ENCODE measurements around the gene FUBP3.
"Not testable (repeated sequence)": the region's sequence is repeated elsewhere in the genome, so short reads cannot be mapped to it uniquely, and the experiment has no call there.

Gene FUBP3

DNA sequence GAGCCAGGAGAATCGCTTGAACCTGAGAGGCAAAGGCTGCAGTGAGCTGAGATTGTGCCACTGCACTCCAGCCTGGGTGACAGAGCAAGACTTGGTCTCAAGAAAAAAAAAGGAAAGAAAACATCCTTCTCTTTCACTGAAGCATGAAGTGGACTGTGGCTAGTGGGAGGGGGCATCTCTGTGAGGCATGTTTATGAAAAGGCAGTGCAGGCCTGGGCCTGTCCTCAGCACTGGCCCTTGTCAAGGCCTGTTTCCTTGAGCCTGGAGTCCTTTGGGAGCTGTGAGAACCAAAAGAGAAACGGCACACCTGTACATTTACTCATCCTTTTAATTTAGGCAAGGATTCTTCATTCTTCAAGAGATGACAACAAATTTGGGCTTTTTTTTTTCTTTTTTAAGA lies 18.3 kb upstream of the FUBP3 start:
- H3K27me3 ChIP-seq (ENCODE audit: insufficient read depth, low read length) = no peaks in the 10 kb centered on the region
- 87% methylated on average over 2 of the region's 2 CpGs for WGBS
- H3K4me3 ChIP-seq (ENCODE audit: low read length) = no peak overlapping the region
- H3K4me1 ChIP-seq (ENCODE audit: insufficient read depth, low read length) = no peaks in the 10 kb centered on the region
- no peak overlapping the region for H3K27ac ChIP-seq (ENCODE audit: low read depth, low read length)
- no peak overlapping the region for H3K9ac ChIP-seq (ENCODE audit: low read depth, low read length)
- H3K36me3 ChIP-seq (ENCODE audit: insufficient read depth, low read length) = no peaks in the 10 kb centered on the region
- no peaks in the 10 kb centered on the region for H3K9me3 ChIP-seq (ENCODE audit: insufficient read depth, low read depth, low read length)

DNA sequence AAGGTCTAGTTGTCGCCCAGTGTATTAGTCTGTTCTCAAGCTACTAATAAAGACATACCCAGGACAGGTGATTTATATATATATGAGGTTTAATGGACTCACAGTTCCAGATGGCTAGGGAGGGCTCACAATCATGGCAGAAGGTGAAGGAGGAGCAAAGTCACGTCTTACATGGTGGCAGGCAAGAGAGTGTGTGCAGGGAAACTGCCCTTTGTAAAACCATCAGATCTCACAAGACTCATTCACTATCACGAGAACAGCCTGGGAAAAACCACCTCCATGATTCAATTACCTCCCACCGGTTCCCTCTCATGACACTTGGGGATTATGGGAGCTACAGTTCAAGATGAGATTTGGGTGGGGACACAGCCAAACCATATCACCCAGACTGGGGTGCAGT lies 16.9 kb upstream of the FUBP3 start:
- not testable (repeated sequence) for H3K27me3 ChIP-seq (ENCODE audit: insufficient read depth, low read length); H3K9me3 ChIP-seq (ENCODE audit: insufficient read depth, low read depth, low read length); H3K4me1 ChIP-seq (ENCODE audit: insufficient read depth, low read length); H3K36me3 ChIP-seq (ENCODE audit: insufficient read depth, low read length); H3K27ac ChIP-seq (ENCODE audit: low read depth, low read length); H3K4me3 ChIP-seq (ENCODE audit: low read length); H3K9ac ChIP-seq (ENCODE audit: low read depth, low read length)
- WGBS = 93% methylated on average over 3 of the region's 4 CpGs

DNA sequence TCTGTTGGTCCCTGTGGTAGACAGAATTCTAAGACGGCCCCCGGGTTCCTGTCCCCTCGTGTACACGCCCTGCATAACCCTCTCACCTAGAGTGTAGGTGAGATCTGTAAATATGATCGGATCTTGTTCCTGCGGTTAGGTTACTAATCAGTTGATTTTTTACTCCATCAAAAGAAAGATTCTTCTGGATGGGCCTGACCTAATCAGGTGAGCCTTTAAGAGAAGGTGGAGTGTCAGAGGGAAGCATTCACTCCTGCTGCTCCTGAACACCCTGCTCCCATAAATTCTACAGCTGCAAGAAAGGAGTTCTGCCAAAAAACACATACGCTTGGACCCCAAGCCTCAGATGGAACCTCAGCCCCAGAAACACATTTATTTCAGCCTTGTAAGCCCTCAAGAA lies 15.6 kb upstream of the FUBP3 start:
- no peaks in the 10 kb centered on the region for H3K27me3 ChIP-seq (ENCODE audit: insufficient read depth, low read length)
- H3K4me3 ChIP-seq (ENCODE audit: low read length) = no peak overlapping the region
- H3K9me3 ChIP-seq (ENCODE audit: insufficient read depth, low read depth, low read length) = no peaks in the 10 kb centered on the region
- H3K9ac ChIP-seq (ENCODE audit: low read depth, low read length) = no peak overlapping the region
- H3K36me3 ChIP-seq (ENCODE audit: insufficient read depth, low read length) = no peaks in the 10 kb centered on the region
- H3K4me1 ChIP-seq (ENCODE audit: insufficient read depth, low read length) = no peaks in the 10 kb centered on the region
- 98% methylated on average over 7 of the region's 7 CpGs for WGBS
- H3K27ac ChIP-seq (ENCODE audit: low read depth, low read length) = no peak overlapping the region

DNA sequence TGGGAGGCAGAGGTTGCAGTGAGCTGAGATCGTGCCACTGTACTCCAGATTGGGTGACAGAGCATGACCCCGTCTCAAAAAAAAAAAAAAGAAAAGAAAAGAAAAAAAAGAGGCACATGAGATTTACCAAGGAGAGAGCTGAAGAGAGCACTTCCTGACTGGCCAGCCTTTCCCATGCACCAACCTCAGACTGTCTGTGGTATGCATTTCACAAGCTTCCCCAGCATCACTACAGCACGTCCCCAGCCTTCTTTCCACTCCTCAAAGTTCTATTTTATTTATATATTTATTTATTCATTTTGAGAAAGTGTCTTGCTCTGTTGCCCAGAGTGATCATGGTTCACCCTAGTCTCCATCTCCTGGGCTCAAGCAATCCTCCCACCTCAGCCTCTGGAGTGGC lies 13.6 kb upstream of the FUBP3 start:
- no peaks in the 10 kb centered on the region for H3K36me3 ChIP-seq (ENCODE audit: insufficient read depth, low read length)
- H3K9ac ChIP-seq (ENCODE audit: low read depth, low read length) = no peak overlapping the region
- H3K27ac ChIP-seq (ENCODE audit: low read depth, low read length) = no peak overlapping the region
- 100% methylated on average over 3 of the region's 3 CpGs for WGBS
- H3K4me3 ChIP-seq (ENCODE audit: low read length) = no peak overlapping the region
- H3K9me3 ChIP-seq (ENCODE audit: insufficient read depth, low read depth, low read length) = no peaks in the 10 kb centered on the region
- H3K4me1 ChIP-seq (ENCODE audit: insufficient read depth, low read length) = no peaks in the 10 kb centered on the region
- H3K27me3 ChIP-seq (ENCODE audit: insufficient read depth, low read length) = no peaks in the 10 kb centered on the region

DNA sequence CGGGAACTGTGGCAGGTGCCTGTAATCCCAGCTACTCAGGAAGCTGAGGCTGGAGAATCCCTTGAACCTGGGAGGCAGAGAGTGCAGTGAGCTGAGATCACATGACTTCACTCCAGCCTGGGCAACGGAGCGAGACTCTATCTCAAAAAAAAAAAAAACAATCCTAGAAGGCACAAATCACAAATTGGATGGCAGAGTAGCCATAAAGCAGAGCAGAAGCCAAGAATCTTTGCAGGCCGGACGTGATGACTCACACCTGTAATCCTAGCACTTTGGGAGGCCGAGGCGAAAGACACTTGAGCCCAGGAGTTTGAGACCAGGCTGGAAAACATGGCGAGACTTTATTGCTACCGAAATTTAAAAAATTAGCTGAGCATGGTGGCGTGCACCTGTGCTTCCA lies 9.2 kb upstream of the FUBP3 start:
- no peaks in the 10 kb centered on the region for H3K9me3 ChIP-seq (ENCODE audit: insufficient read depth, low read depth, low read length)
- H3K36me3 ChIP-seq (ENCODE audit: insufficient read depth, low read length) = no peaks in the 10 kb centered on the region
- H3K27ac ChIP-seq (ENCODE audit: low read depth, low read length) = no peak overlapping the region
- no peak overlapping the region for H3K4me3 ChIP-seq (ENCODE audit: low read length)
- WGBS = 87% methylated on average over 10 of the region's 10 CpGs
- H3K4me1 ChIP-seq (ENCODE audit: insufficient read depth, low read length) = no peaks in the 10 kb centered on the region
- 0 out of 2 replicates have a peak, but pooled peaks cover 1% of the 10 kb centered on the region for H3K27me3 ChIP-seq (ENCODE audit: insufficient read depth, low read length)
- H3K9ac ChIP-seq (ENCODE audit: low read depth, low read length) = no peak overlapping the region

DNA sequence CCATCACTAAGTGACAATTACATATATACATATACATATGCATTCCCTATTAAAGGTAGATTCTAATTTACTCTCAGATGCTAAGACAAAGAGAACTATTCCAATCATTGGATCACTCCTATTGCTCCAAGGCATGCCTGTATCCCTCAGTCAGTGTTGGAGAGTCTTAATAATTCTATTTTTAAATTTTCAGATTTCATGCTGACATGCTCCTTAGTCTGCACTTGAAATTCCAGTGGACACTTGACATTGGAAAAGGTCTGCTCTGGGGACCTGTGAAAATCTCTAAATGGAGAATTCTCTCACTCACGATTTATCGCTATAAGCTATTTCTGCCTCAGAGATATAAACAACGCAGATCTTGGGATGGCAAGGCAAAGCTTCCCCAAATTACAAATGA lies 3.9 kb upstream of the FUBP3 start:
- Histone ChIP-seq H3K27ac (ENCODE audit: low read depth, low read length) (no peak overlapping the region), H3K36me3 (ENCODE audit: insufficient read depth, low read length) (no peaks in the 10 kb centered on the region), H3K9me3 (ENCODE audit: insufficient read depth, low read depth, low read length) (no peaks in the 10 kb centered on the region), H3K9ac (ENCODE audit: low read depth, low read length) (no peak overlapping the region), H3K4me3 (ENCODE audit: low read length) (no peak overlapping the region), H3K27me3 (ENCODE audit: insufficient read depth, low read length) (peaks cover 3% of the 10 kb centered on the region; the same call in 1 of the 2 replicates), H3K4me1 (ENCODE audit: insufficient read depth, low read length) (peaks cover 6% of the 10 kb centered on the region; the same call in 1 of the 2 replicates)
- WGBS = 94% methylated on average over 3 of the region's 3 CpGs

DNA sequence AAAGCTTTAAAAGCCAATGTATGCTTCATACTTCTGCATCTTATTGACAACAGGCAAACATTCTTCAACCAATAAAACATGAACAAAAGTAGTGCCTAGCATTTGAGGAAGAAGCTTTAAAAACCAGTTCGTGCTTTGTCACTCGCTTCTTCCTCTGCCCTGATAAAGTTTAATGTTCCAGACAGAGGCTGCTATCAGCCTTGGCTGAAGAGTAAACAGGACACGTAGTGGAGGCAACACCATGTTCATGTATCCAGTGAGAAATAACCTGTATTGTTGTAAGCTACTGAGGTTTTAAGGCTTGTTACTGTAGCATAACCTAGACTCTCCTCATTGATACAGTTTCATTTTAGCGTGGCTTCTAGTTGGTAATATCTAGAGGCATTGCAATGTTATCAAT lies 3.2 kb upstream of the FUBP3 start:
- 77% methylated on average over 3 of the region's 4 CpGs for WGBS
- H3K9ac ChIP-seq (ENCODE audit: low read depth, low read length) = no peak overlapping the region
- peaks cover 7% of the 10 kb centered on the region; the same call in 1 of the 2 replicates for H3K4me1 ChIP-seq (ENCODE audit: insufficient read depth, low read length)
- no peak overlapping the region for H3K27ac ChIP-seq (ENCODE audit: low read depth, low read length)
- no peaks in the 10 kb centered on the region for H3K9me3 ChIP-seq (ENCODE audit: insufficient read depth, low read depth, low read length)
- peaks cover 4% of the 10 kb centered on the region for H3K36me3 ChIP-seq (ENCODE audit: insufficient read depth, low read length)
- peaks cover 3% of the 10 kb centered on the region; the same call in 1 of the 2 replicates for H3K27me3 ChIP-seq (ENCODE audit: insufficient read depth, low read length)
- H3K4me3 ChIP-seq (ENCODE audit: low read length) = no peak overlapping the region

DNA sequence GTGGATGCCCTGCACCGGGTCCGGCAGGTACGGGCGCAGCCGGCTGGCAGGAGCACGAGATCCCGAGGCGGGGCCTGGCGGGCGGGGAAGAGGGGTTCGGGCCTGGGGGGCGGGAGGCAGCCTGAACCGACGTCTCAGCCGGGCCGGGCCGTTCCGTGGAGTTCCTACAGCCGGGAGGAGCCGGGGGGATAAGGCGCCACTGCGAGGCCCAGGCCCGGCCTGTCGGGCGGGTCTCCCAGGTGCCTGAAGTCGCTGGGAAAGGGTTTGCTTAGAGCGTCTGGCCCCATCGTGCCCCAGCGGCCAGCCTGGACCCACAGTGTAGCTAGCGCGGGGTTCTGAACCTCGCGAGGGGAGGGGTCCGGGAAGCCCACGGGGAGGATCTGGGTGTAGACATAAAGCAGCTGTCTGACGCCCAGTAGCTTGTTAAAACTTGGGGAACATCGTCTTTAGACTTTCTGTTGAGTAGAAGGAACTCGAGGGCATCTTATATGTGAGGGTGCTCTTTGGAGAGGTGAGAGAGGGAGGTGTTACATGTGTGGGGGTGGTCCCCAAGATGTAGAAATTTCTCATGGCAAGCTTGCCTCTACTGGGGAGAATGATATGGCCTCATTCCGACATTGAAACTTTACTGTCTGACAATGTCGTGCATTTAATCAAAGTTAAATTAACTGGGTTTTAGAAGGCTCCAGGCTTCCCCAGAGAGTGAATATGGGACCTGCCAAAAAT lies 524 bp downstream of the FUBP3 start:
- peak overlapping the region; percentile 84 for H3K4me3 ChIP-seq (ENCODE audit: low read length)
- H3K4me1 ChIP-seq (ENCODE audit: insufficient read depth, low read length) = peaks cover 7% of the 10 kb centered on the region; the same call in 1 of the 2 replicates
- H3K27ac ChIP-seq (ENCODE audit: low read depth, low read length) = peak overlapping the region; percentile 76
- WGBS = 2% methylated on average over 40 of the region's 40 CpGs
- no peaks in the 10 kb centered on the region for H3K9me3 ChIP-seq (ENCODE audit: insufficient read depth, low read depth, low read length)
- H3K27me3 ChIP-seq (ENCODE audit: insufficient read depth, low read length) = peaks cover 3% of the 10 kb centered on the region; the same call in 1 of the 2 replicates
- peak overlapping the region; percentile 81 for H3K9ac ChIP-seq (ENCODE audit: low read depth, low read length)
- H3K36me3 ChIP-seq (ENCODE audit: insufficient read depth, low read length) = peaks cover 28% of the 10 kb centered on the region

DNA sequence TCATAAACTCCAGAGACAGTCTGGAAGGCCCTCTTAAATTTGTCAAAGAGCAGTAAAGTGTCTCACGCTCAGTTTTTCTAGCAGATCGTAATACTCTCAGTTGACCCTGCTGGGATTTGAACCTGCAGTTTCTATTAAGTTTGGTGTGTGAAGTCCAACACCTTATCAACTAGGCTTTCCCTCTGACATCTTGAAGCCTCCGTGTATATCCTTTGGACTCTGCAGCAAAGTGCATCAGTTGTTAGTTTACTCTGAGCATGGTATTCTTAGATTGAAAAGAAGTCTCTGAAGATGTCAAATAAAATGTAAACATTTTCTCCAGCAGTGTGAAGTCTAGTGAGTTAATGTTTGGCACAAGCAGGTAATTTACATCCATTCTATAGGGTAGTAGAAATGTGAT lies 2.4 kb downstream of the FUBP3 start:
- WGBS = 90% methylated on average over 3 of the region's 3 CpGs

DNA sequence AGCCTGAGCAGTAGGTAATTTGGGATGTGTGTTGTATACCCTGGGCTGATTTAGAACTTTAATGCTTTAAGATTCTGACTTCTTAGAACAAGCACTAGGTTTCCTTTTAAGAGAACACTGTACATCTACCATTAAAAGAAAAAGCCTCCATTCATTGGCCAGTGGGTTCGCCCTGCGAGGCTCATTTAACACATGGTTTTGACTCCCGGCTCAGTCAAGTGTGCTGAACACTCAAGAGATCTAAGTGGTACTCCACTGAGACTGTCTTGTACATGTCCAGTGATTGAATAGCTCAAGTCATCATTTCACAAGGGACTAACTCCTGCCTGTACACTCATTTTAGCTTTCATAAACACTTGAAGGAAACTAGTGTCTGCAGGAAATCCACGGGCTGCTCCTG lies 3.9 kb downstream of the FUBP3 start:
- peaks cover 7% of the 10 kb centered on the region; the same call in 1 of the 2 replicates for H3K4me1 ChIP-seq (ENCODE audit: insufficient read depth, low read length)
- H3K27me3 ChIP-seq (ENCODE audit: insufficient read depth, low read length) = no peaks in the 10 kb centered on the region
- WGBS = 97% methylated on average over 4 of the region's 4 CpGs
- no peak overlapping the region for H3K9ac ChIP-seq (ENCODE audit: low read depth, low read length)
- no peak overlapping the region for H3K4me3 ChIP-seq (ENCODE audit: low read length)
- peaks cover 32% of the 10 kb centered on the region for H3K36me3 ChIP-seq (ENCODE audit: insufficient read depth, low read length)
- no peaks in the 10 kb centered on the region for H3K9me3 ChIP-seq (ENCODE audit: insufficient read depth, low read depth, low read length)
- no peak overlapping the region for H3K27ac ChIP-seq (ENCODE audit: low read depth, low read length)

More for the DNA sequence above, 2.4 kb downstream of the FUBP3 start:
- peaks cover 7% of the 10 kb centered on the region; the same call in 1 of the 2 replicates for H3K4me1 ChIP-seq (ENCODE audit: insufficient read depth, low read length)
- H3K9ac ChIP-seq (ENCODE audit: low read depth, low read length) = no peak overlapping the region
- no peaks in the 10 kb centered on the region for H3K9me3 ChIP-seq (ENCODE audit: insufficient read depth, low read depth, low read length)
- no peaks in the 10 kb centered on the region for H3K27me3 ChIP-seq (ENCODE audit: insufficient read depth, low read length)
- H3K4me3 ChIP-seq (ENCODE audit: low read length) = no peak overlapping the region
- peaks cover 32% of the 10 kb centered on the region for H3K36me3 ChIP-seq (ENCODE audit: insufficient read depth, low read length)
- no peak overlapping the region for H3K27ac ChIP-seq (ENCODE audit: low read depth, low read length)

DNA sequence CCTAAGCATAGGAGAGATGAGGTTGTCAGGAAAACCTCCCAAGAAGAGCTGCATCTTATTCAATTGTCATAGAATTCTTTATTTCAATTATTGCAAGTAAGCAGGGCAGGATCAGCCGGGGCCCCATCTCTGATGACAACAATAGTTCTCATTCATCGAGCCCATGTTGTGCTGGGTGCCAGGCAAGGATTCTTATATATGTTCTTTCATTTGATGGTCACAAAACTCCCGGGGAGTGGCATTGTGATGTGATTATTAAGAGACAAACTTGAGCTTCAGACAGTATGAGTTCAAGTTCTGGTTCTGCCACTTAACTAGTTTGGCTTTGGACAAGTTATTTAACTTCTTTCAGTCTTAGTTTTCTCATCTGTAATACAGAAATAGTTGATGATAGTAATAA lies 8.5 kb downstream of the FUBP3 start:
- H3K9ac ChIP-seq (ENCODE audit: low read depth, low read length) = no peak overlapping the region

DNA sequence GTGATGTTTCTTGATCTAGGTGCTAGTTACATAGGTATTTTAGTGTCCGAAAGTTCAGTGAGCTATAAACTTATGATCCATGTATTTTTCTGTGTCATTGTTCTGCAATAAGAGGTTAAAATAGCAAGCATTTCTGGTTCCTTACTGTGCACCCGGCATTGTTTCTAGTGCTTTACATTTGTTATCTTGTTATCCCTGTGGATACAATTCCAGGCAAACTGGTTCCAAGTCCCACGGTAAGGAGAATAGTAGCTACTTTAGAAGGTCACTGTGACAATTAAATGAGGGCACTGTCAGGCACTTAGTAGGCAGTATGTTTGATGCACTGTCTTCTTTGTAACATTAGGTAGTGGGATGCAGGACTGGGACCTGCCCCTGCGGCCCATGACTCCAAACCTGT lies 9.0 kb downstream of the FUBP3 start:
- WGBS = 95% methylated on average over 4 of the region's 4 CpGs

More for the DNA sequence above, 8.5 kb downstream of the FUBP3 start:
- WGBS = 94% methylated on average over 3 of the region's 3 CpGs
- peaks cover 19% of the 10 kb centered on the region for H3K36me3 ChIP-seq (ENCODE audit: insufficient read depth, low read length)
- H3K4me3 ChIP-seq (ENCODE audit: low read length) = no peak overlapping the region
- H3K4me1 ChIP-seq (ENCODE audit: insufficient read depth, low read length) = no peaks in the 10 kb centered on the region
- no peaks in the 10 kb centered on the region for H3K9me3 ChIP-seq (ENCODE audit: insufficient read depth, low read depth, low read length)
- no peak overlapping the region for H3K27ac ChIP-seq (ENCODE audit: low read depth, low read length)
- no peaks in the 10 kb centered on the region for H3K27me3 ChIP-seq (ENCODE audit: insufficient read depth, low read length)

More for the DNA sequence above, 9.0 kb downstream of the FUBP3 start:
- Histone ChIP-seq H3K9me3 (ENCODE audit: insufficient read depth, low read depth, low read length) (no peaks in the 10 kb centered on the region), H3K9ac (ENCODE audit: low read depth, low read length) (no peak overlapping the region), H3K36me3 (ENCODE audit: insufficient read depth, low read length) (peaks cover 19% of the 10 kb centered on the region), H3K27me3 (ENCODE audit: insufficient read depth, low read length) (no peaks in the 10 kb centered on the region), H3K27ac (ENCODE audit: low read depth, low read length) (no peak overlapping the region), H3K4me3 (ENCODE audit: low read length) (no peak overlapping the region), H3K4me1 (ENCODE audit: insufficient read depth, low read length) (no peaks in the 10 kb centered on the region)
